Ishikawa (cell line): ENCODE data around the gene FRS3.

Experiments used
- CEBPB ChIP-seq: IDR thresholded peaks from 2 replicates; pipeline ENCODE4 v1.6.1; 2012
- CREB1 ChIP-seq: IDR thresholded peaks from 2 replicates; pipeline ENCODE4 v1.6.1; 2012; ENCODE audit warnings: low read depth
- EGR1 ChIP-seq: IDR thresholded peaks from 2 replicates; pipeline ENCODE4 v1.6.1; 2012
- EP300 ChIP-seq: IDR thresholded peaks from 2 replicates; pipeline ENCODE4 v1.6.1; 2012; ENCODE audit warnings: borderline replicate concordance
- FOXM1 ChIP-seq: IDR thresholded peaks from 2 replicates; pipeline ENCODE4 v1.6.1; 2012; ENCODE audit warnings: low read depth, borderline replicate concordance
- NFIC ChIP-seq: IDR thresholded peaks from 2 replicates; pipeline ENCODE4 v1.6.1; 2012
- RAD21 ChIP-seq: IDR thresholded peaks from 2 replicates; pipeline ENCODE4 v1.6.1; 2012; ENCODE audit warnings: low read depth
- TAF1 ChIP-seq: IDR thresholded peaks from 2 replicates; pipeline ENCODE4 v1.6.1; 2012; ENCODE audit warnings: low read depth, mild to moderate bottlenecking
- TCF12 ChIP-seq: IDR thresholded peaks from 2 replicates; pipeline ENCODE4 v1.6.1; 2012; ENCODE audit warnings: low read depth
- TEAD4 ChIP-seq: IDR thresholded peaks from 2 replicates; pipeline ENCODE4 v1.6.1; 2012
- YY1 ChIP-seq: IDR thresholded peaks from 2 replicates; pipeline ENCODE4 v1.6.1; 2012; ENCODE audit warnings: low read depth
- ZBTB7A ChIP-seq: IDR thresholded peaks from 2 replicates; pipeline ENCODE4 v1.6.1; 2012; ENCODE audit warnings: low read depth
- TF ChIP-seq, protein P1 (sequence below): IDR thresholded peaks from 2 replicates; pipeline ENCODE4 v1.6.1; 2012
- TF ChIP-seq, protein P2 (sequence below): IDR thresholded peaks from 2 replicates; pipeline ENCODE4 v1.6.1; 2012; ENCODE audit warnings: low read depth, mild to moderate bottlenecking
- TF ChIP-seq, protein P3 (sequence below): IDR thresholded peaks from 2 replicates; pipeline ENCODE4 v1.6.1; 2012

FRS3 gene

DNA sequence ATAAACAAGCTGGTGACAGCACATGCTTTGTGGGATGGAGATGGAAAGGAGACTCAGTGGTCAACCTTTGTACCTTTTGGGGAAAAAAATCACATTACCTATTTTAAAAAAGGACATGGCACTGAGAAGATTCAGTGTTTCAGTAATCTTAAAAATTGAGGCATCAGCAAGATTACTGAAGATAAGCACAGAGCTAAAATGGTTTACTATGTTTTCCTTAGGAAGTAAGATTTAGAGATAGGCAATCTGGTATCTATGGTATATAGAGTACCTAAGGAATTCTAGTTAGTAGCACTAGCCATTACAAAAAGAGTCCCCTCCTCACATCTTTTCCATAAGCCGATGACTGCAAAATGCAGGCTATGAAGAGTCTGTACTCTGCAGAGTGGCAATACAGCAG, 43.5 kb upstream of the FRS3 start:
- no peak for TF ChIP-seq EGR1
- TF ChIP-seq NFIC: no peak
- no peak for TF ChIP-seq TCF12
- TF ChIP-seq, protein P1, sequence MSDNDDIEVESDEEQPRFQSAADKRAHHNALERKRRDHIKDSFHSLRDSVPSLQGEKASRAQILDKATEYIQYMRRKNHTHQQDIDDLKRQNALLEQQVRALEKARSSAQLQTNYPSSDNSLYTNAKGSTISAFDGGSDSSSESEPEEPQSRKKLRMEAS: no peak
- TF ChIP-seq TAF1: no peak
- TF ChIP-seq EP300: no peak
- TF ChIP-seq, protein P2, sequence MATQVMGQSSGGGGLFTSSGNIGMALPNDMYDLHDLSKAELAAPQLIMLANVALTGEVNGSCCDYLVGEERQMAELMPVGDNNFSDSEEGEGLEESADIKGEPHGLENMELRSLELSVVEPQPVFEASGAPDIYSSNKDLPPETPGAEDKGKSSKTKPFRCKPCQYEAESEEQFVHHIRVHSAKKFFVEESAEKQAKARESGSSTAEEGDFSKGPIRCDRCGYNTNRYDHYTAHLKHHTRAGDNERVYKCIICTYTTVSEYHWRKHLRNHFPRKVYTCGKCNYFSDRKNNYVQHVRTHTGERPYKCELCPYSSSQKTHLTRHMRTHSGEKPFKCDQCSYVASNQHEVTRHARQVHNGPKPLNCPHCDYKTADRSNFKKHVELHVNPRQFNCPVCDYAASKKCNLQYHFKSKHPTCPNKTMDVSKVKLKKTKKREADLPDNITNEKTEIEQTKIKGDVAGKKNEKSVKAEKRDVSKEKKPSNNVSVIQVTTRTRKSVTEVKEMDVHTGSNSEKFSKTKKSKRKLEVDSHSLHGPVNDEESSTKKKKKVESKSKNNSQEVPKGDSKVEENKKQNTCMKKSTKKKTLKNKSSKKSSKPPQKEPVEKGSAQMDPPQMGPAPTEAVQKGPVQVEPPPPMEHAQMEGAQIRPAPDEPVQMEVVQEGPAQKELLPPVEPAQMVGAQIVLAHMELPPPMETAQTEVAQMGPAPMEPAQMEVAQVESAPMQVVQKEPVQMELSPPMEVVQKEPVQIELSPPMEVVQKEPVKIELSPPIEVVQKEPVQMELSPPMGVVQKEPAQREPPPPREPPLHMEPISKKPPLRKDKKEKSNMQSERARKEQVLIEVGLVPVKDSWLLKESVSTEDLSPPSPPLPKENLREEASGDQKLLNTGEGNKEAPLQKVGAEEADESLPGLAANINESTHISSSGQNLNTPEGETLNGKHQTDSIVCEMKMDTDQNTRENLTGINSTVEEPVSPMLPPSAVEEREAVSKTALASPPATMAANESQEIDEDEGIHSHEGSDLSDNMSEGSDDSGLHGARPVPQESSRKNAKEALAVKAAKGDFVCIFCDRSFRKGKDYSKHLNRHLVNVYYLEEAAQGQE: no peak
- no peak for TF ChIP-seq ZBTB7A
- TF ChIP-seq TEAD4: no peak
- no peak for TF ChIP-seq CEBPB
- TF ChIP-seq FOXM1: no peak
- TF ChIP-seq RAD21: no peak
- TF ChIP-seq, protein P3, sequence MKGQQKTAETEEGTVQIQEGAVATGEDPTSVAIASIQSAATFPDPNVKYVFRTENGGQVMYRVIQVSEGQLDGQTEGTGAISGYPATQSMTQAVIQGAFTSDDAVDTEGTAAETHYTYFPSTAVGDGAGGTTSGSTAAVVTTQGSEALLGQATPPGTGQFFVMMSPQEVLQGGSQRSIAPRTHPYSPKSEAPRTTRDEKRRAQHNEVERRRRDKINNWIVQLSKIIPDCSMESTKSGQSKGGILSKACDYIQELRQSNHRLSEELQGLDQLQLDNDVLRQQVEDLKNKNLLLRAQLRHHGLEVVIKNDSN: no peak
- TF ChIP-seq CREB1: no peak
- no peak for TF ChIP-seq YY1

DNA sequence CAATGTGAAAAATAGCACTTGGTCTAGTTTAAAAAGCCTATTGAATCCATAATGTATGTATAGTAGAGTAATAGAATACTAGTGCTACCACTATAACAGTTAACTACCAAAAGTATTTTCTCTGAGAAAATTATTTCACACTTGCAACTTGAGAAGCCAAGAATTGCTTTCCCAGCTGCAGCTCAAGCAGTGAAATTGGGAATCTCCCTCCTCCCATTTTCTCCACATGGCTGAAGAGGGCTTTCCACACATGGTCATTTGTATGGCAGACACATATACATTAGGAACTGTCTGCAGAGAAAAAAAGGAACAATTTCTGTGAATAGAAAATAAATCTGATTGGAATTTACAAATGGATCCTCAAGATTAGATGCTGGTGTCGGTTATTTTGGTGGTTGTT, 42.3 kb upstream of the FRS3 start:
- TF ChIP-seq FOXM1 (no peak), TEAD4 (no peak), NFIC (no peak), EGR1 (no peak), ZBTB7A (no peak), EP300 (no peak), CEBPB (no peak), YY1 (no peak), CREB1 (no peak), TAF1 (no peak)
- TF ChIP-seq, protein P3: no peak
- TF ChIP-seq, protein P2: no peak
- TF ChIP-seq, protein P1: no peak

DNA sequence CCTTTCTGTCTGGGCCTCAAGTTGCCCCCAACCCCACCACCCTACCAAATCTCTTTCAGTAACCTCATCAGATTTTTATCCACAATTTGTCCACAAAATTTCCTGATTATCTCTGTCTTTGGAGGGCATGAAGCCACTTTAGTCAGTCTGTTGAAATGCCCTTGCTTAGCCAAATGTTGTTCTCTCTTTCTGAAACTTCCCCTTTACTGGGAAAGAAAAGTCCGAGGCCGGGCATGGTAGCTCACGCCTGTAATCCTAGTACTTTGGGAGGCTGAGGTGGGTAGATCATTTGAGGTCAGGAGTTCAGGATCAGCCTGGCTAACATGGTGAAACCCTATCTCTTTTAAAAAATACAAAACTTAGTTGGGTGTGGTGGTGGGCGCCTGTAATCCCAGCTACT, 41.6 kb upstream of the FRS3 start:
- no peak for TF ChIP-seq EP300
- TF ChIP-seq, protein P3: no peak
- no peak for TF ChIP-seq ZBTB7A
- no peak for TF ChIP-seq FOXM1

DNA sequence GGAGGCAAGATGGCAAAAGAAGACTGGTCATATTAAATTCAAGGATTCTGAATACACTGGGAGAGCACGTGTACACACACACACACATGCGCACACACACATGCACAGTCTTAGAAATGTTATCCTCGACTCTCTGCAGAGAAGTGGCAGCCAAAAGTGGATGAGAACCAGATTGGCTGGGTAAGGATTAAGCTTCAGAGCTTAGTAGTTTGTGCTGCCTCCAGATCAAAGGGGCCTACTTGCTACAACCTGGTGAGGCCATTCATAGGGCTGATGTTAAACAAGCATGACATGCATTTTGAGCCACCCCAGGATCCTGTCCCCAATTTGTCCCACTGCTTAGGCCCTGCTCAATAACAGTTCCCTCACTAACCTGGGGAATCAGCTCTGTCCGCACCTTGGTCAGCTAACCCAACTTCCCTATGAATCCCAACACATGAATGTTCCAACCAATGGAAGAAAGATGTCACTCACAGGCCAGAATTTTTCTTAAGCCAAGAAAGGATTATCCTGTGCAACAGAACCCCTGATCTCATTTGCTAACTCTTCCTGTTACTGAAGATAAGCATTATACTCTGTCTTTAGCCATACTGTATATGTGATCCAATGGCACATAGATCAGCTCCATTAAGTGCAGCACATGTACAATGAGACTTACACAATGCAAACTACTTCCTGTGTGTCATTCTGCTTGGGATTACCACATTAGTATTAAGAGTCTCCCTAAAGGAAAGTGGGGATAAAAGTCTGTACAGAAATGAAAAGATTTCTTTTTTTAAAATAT, 38.8 kb upstream of the FRS3 start:
- no peak for TF ChIP-seq RAD21
- TF ChIP-seq NFIC: no peak
- no peak for TF ChIP-seq TAF1
- TF ChIP-seq, protein P3: no peak
- TF ChIP-seq TEAD4: no peak
- TF ChIP-seq CEBPB: no peak

DNA sequence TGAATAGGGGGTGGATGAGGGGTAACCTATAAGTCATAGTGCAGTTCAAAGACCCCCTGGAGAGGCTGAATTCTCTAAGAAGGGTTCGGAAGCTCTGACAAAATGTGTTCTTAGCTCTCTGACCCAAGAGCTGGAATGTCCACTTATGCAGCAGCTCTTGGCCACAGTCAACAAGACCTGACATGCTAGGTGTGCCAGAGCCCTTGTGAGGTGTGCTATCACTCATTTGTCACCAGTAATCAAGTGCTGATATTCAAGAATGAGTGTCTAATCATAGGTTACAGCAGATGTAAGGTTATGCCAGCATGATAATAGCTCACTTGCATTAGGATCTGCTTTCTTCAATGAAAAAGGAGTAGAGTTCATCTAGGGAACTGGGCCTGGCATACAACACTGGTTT, 35.9 kb upstream of the FRS3 start:
- TF ChIP-seq, protein P2: no peak
- TF ChIP-seq CREB1 (no peak), EP300 (no peak), YY1 (no peak), TCF12 (no peak), TAF1 (no peak), CEBPB (no peak), ZBTB7A (no peak), FOXM1 (no peak), TEAD4 (no peak), EGR1 (no peak), RAD21 (no peak), NFIC (no peak)
- TF ChIP-seq, protein P3: no peak
- TF ChIP-seq, protein P1: no peak
